ENCODE results near the gene KRTAP9-1. TPM values are rescaled to one million over a fixed set of nuclear protein-coding genes. Genes with fewer than 3 reads are reported as not detected.

Gene KRTAP9-1
- total and polyA plus RNA-seq, 9 of the 15 experiments (the other 6 are each of a cell fraction or from before 2014, with no cell fraction given) = not detected

GRCh38 chr17:41150026-41150425 is 39.7 kb upstream of the KRTAP9-1 start:
- ChIA-PET CTCF (ENCODE audit: low intra/inter-chr PET ratio) (no interaction called here), POLR2A (interaction anchor here (0.8 kb wide), 1 partner anchor 11 kb away, joined by 3 read pairs; no protein-coding TSS in a partner anchor)
- H3K9ac ChIP-seq (ENCODE audit: insufficient read depth in 1 of 2, low read depth in 2 of 2, low read length in 2 of 2) = no peak overlapping the region
- H3K9me1 ChIP-seq (ENCODE audit: control insufficient read depth, insufficient read depth, low read length) = no peaks in the 10 kb centered on the region
- BruUV-seq (replicated peaks) = no TSS peak
- no peak overlapping the region for H3K4me2 ChIP-seq (ENCODE audit: insufficient read depth, low read length)
- no peak overlapping the region for H3K4me3 ChIP-seq
- H4K20me1 ChIP-seq (replicated peaks; ENCODE audit: control insufficient read depth, insufficient read depth, low read length) = no peaks in the 10 kb centered on the region
- no peaks in the 10 kb centered on the region for H3K36me3 ChIP-seq (ENCODE audit: control insufficient read depth, insufficient read depth, low read length)
- intact Hi-C loops (cut with micrococcal nuclease) = no loop called here
- H3K4me1 ChIP-seq (replicated peaks in 1 of 2; ENCODE audit: control insufficient read depth in 2 of 2, insufficient read depth in 2 of 2, low read length in 2 of 2) = no peaks in the 10 kb centered on the region
- no peak for TF ChIP-seq CBX8 (IDR thresholded peaks at IDR 0.05; ENCODE audit: borderline replicate concordance, extremely low read depth, low read depth, low read length, poor library complexity, severe bottlenecking)
- TF ChIP-seq ZNF449 (CRISPR knock-in tag; IDR thresholded peaks at IDR 0.05) = no peak
- no peak for TF ChIP-seq ADNP (tag; IDR thresholded peaks at IDR 0.05)
- no peak for TF ChIP-seq ZC3H11A (IDR thresholded peaks at IDR 0.05; ENCODE audit: low read depth, low read length)
- no peak for TF ChIP-seq ZNF75A (CRISPR knock-in tag; IDR thresholded peaks at IDR 0.05)
- no peak for TF ChIP-seq ZNF143 (CRISPR knock-in tag; IDR thresholded peaks at IDR 0.05)
- no peak for TF ChIP-seq JUNB (CRISPR knock-in tag; conservative IDR thresholded peaks at IDR 0.05)
- 2% methylated on average over 4 of the region's 4 CpGs for WGBS (ENCODE audit: insufficient coverage, low coverage, missing lambda C conversion rate)
- no peaks in the 10 kb centered on the region; a peak in 1 of 5 replicates for H3K27me3 ChIP-seq (ENCODE audit: control insufficient read depth in 2 of 2, insufficient read depth in 2 of 2, low read length in 2 of 2)
- H3K27ac ChIP-seq (ENCODE audit: extremely low read depth, low read depth, low read length) = no peak overlapping the region
- FAIRE-seq = no peak
- no peak for ATAC-seq
- in situ Hi-C loops (cut with MboI) = no loop called here
- no peak for DNase-seq (ENCODE audit: extremely low read depth in 1 of 4, low spot score in 3 of 4)
- H3K9me3 ChIP-seq (replicated peaks; ENCODE audit: control insufficient read depth, insufficient read depth, low read depth, low read length) = no peaks in the 10 kb centered on the region
- H2AFZ ChIP-seq (ENCODE audit: low read depth, low read length) = no peak overlapping the region
- no peaks in the 10 kb centered on the region for H3K79me2 ChIP-seq (ENCODE audit: control insufficient read depth, insufficient read depth, low read length)
